ENCODE measurements around the gene MYH9. TPM values are rescaled to one million over a fixed set of nuclear protein-coding genes. Genes with fewer than 3 reads are reported as not detected.
"Not testable (repeated sequence)": the region's sequence is repeated elsewhere in the genome, so short reads cannot be mapped to it uniquely, and the experiment has no call there.

Gene MYH9
- total RNA-seq, 1 experiment from 2014 or later = 323 TPM

DNA sequence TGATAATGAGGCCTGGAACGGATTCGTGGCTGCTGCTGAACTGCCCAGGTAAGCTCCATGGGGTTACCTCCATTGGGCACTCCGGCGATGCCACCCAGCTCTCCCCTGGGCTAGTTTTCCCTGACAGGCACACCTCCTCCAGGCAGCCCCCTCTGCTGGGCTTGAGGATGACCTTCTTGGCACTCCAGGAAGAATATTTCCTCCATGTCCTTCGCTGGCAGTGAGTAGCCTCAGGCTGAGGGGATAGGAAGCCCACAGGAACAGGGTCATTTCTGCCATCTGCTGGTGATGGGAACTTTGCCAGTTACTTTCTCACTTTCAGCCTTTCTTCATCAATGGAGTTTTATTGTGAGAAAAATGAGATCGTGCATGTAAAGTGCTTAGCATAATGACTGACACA lies 126.1 kb downstream of the MYH9 start:
- H3K27ac ChIP-seq (ENCODE audit: low read depth, low read length, poor library complexity, severe bottlenecking); DNase-seq (ENCODE audit: low spot score); H3K9me3 ChIP-seq (ENCODE audit: low read depth, low read length, poor library complexity, severe bottlenecking); intact Hi-C loops (cut with micrococcal nuclease; ENCODE audit: unreplicated experiment); BruUV-seq (replicated peaks); H3K4me3 ChIP-seq (ENCODE audit: low read depth, low read length, poor library complexity, severe bottlenecking); H3K36me3 ChIP-seq (ENCODE audit: insufficient read depth, low read length, poor library complexity, severe bottlenecking); H3K27me3 ChIP-seq (replicated peaks; ENCODE audit: insufficient read depth, low read depth, low read length, poor library complexity); POLR2A ChIA-PET (ENCODE audit: low non-redundant PET): not testable (repeated sequence)
- H3K4me1 ChIP-seq (ENCODE audit: insufficient read depth, low read length, poor library complexity, severe bottlenecking) = peaks cover 16% of the 10 kb centered on the region
- CTCF ChIA-PET = interaction anchor here (0.5 kb wide), 1 partner anchor 64 kb away, joined by 3 read pairs; no protein-coding TSS in a partner anchor
- 0 out of 2 replicates have a peak, but pooled peaks have one; percentile 15 for TF ChIP-seq CTCF (conservative IDR thresholded peaks at IDR 0.05; ENCODE audit: low read depth, low read length)

GRCh38 chr22:36259615-36260300 lies 128.0 kb downstream of the MYH9 start:
- no peak overlapping the region for H3K4me3 ChIP-seq (ENCODE audit: low read depth, low read length, poor library complexity, severe bottlenecking)
- intact Hi-C loops (cut with micrococcal nuclease; ENCODE audit: unreplicated experiment) = no loop called here
- no peaks in the 10 kb centered on the region for H3K27me3 ChIP-seq (replicated peaks; ENCODE audit: insufficient read depth, low read depth, low read length, poor library complexity)
- CTCF ChIA-PET = no interaction called here
- POLR2A ChIA-PET (ENCODE audit: low non-redundant PET) = no interaction called here
- H3K36me3 ChIP-seq (ENCODE audit: insufficient read depth, low read length, poor library complexity, severe bottlenecking) = no peaks in the 10 kb centered on the region
- TF ChIP-seq EZH2 (IDR thresholded peaks at IDR 0.05; ENCODE audit: borderline replicate concordance, low read depth, low read length, poor library complexity, severe bottlenecking) (no peak), CTCF (conservative IDR thresholded peaks at IDR 0.05; ENCODE audit: low read depth, low read length) (no peak)
- BruUV-seq (replicated peaks) = no TSS peak
- peaks cover 16% of the 10 kb centered on the region for H3K4me1 ChIP-seq (ENCODE audit: insufficient read depth, low read length, poor library complexity, severe bottlenecking)
- H3K27ac ChIP-seq (ENCODE audit: low read depth, low read length, poor library complexity, severe bottlenecking) = no peak overlapping the region
- no peaks in the 10 kb centered on the region for H3K9me3 ChIP-seq (ENCODE audit: low read depth, low read length, poor library complexity, severe bottlenecking)
- no peak for DNase-seq (ENCODE audit: low spot score)

DNA sequence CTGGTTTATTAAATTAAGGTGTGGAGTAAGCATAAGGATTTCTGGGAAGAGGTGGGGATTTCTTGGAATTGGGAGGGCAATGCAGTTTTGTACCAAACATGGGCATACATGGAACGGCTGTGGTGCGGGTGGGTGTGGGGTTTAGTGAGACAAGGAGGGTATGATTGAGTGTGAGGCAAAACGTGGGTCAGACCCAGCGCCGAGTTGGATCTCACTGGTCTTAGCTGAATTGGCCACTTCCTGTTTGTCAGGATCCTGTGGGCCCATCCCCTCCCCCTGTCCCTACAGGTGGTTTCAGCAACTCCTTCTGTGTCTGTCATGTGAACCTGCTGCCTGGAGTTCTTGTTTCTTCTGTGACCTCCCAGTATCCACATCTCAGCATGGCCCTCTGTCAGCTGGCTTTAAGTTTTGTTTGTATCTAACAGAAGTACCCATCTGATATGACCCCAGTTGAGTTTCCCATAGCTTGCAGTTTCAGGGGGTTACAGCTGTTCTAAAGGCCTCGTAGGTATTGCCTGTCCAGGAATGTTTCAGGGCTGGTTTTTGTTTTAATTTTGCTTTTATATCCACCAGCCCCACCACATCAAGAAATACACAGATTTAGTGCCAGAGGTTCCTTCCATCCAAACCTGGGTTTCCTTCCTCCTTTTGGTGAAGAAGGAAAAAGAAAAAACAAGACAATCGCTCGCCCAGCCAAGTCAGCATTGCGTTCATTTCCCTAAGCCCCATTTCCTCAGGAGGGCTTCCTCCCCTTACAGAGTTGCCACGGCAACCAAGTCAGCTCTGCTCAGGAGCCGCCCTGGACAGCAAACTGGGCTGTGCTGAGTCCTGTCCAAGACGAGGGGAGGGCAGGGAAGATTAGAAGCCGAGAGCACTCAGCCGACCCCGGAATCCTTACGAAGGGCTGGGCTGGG lies 128.8 kb downstream of the MYH9 start:
- BruUV-seq (replicated peaks) = no TSS peak
- TF ChIP-seq EZH2 (IDR thresholded peaks at IDR 0.05; ENCODE audit: borderline replicate concordance, low read depth, low read length, poor library complexity, severe bottlenecking) (no peak), CTCF (conservative IDR thresholded peaks at IDR 0.05; ENCODE audit: low read depth, low read length) (no peak)
- CTCF ChIA-PET = interaction anchor here (0.6 kb wide), 1 partner anchor 245 kb away, joined by 3 read pairs; no protein-coding TSS in a partner anchor
- Histone ChIP-seq H3K27ac (ENCODE audit: low read depth, low read length, poor library complexity, severe bottlenecking) (peak overlapping the region; percentile 21), H3K4me1 (ENCODE audit: insufficient read depth, low read length, poor library complexity, severe bottlenecking) (peaks cover 16% of the 10 kb centered on the region), H3K36me3 (ENCODE audit: insufficient read depth, low read length, poor library complexity, severe bottlenecking) (no peaks in the 10 kb centered on the region), H3K9me3 (ENCODE audit: low read depth, low read length, poor library complexity, severe bottlenecking) (no peaks in the 10 kb centered on the region), H3K27me3 (replicated peaks; ENCODE audit: insufficient read depth, low read depth, low read length, poor library complexity) (no peaks in the 10 kb centered on the region), H3K4me3 (ENCODE audit: low read depth, low read length, poor library complexity, severe bottlenecking) (no peak overlapping the region)
- intact Hi-C loops (cut with micrococcal nuclease; ENCODE audit: unreplicated experiment) = no loop called here
- POLR2A ChIA-PET (ENCODE audit: low non-redundant PET) = interaction anchor here (0.5 kb wide), 1 partner anchor 120 kb away, joined by 6 read pairs; no protein-coding TSS in a partner anchor
- peak; percentile 43 for DNase-seq (ENCODE audit: low spot score)

All from A673 (cell line).